NCI-H82 treated with DMSO at 0.1 percent for 48 hours (cell line): ENCODE measurements around the gene HMGB1.

Experiments
- DNase-seq: peaks from one replicate; lab custom pipeline; 2025; ENCODE audit not compliant: unreplicated experiment; lab: John Stamatoyannopoulos, UW

HMGB1 gene

DNA sequence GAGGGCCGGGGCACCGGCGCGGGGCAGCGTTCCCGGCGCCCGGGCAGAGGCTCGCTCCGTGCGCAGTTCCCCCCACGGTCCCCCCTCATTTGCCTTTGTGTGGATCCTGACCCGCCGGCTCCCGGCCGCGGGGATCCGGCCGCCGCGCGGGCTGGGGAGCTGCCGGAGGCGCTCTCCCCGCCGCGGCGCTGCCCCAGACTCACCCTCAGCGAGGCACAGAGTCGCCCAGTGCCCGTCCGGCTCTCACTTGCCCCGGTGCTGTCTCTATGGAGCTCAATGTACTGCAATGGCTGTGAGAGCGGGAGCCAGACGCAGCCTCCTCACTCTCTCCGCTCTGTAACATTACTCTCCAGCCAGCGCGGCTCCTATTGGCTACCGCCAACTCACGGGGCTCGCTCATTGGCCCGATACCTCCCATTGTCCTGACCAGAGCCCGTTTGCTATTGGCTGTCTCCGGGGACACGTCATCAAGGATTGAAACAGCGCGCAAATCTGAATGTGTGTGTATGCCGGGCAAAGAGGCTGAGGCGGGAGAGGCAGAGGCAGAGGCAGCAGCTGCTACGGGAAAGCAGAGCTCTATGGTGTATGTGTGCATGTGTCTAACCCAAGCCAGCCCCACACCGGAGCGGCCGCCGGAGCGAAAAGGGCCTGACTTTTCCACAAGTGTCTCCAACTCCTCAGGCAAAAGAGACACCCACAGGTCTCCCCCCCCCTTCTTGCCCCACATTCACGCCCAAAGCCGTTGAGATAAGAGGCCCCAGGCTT lies at the start of gene HMGB1:
HMGB1 (minus strand) TSS at position 344 of the 765 bp plus-strand sequence. CDS start 2,256 bp downstream, outside the sequence.
- peak; percentile 99 for DNase-seq

GRCh38 chr13:30510811-30511371 lies 45.2 kb upstream of the HMGB1 start:
- no peak for DNase-seq

GRCh38 chr13:30510091-30510490 lies 44.4 kb upstream of the HMGB1 start:
- peak; percentile 55 for DNase-seq

DNA sequence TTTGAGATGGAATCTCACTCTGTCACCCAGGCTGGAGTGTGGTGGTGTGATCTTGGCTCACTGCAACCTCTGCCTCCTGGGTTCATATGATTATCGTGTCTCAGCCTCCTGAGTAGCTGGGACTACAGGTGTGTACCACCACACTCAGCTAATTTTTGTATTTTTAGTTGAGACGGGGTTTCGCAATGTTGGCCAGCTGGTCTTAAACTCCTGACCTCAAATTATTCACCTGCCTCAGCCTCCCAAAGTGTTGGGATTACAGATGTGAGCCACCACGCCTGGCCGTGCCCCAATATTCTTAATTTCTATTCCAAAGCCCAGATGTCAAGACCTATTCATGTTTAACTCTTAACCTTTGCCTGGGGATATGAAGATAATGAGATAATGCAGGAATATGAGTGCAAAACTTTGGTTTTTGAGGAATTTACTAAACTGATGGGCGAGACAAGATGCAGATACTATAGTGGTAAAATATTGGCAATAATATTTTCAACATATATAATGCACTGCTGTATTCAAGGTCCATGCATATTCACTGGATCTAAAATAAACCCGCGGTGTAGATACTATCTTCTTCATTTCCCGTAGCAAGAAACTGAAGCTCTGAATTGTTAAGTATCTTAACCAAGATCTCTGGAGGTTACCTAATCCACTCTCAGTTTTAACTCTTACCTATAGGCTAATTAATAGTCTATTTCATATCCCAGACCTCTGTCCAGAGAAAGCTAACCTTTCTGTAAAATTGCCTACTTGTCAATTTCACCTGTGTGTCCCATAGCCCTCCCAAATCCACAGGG lies 43.7 kb upstream of the HMGB1 start:
- DNase-seq, result no peak

- DNase-seq, result no peak
These were observed 38.3 kb upstream of the HMGB1 start for GRCh38 chr13:30504081-30504480.

DNA sequence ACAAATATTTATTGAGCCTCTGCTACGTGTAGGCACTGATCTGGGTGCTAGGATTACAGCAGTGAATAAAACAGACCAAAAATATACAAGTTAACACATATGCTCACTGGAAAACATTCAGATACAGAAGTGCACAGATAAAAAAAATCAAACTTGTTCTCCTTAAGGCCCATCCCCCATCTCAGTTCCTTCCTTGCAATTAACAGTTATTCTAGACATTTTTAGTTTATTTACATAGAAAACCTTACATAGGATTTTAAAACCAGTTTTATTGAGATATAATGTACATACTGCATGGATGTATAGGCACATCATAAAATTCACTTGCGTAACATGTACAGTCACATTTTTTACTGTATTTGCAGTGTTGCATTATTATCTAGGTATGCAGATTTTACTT lies 36.5 kb upstream of the HMGB1 start:
- DNase-seq, result no peak

- DNase-seq, result no peak
These were observed 33.6 kb upstream of the HMGB1 start for GRCh38 chr13:30499338-30499737.

DNA sequence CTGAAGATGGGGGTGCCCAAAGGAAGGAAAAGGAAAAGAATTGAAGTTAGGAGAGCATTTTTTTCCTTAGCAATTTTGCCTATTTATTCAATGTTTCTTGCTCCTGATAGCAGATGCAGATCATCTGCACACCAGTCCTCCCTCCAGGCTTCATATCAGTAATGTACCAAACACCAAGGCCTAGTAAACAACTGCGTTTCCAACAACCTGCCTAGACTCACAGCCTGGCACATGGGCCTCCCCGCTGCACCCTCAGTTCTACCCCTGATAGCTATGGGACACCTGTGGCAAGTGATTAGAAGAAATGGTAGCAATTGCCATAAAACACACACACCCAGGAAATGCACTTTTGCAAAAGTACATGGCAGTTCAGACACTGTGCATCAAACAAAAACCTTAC lies 30.4 kb upstream of the HMGB1 start:
- DNase-seq, result no peak

- no peak for DNase-seq
These were observed 30.0 kb upstream of the HMGB1 start for GRCh38 chr13:30495746-30496145.

- no peak for DNase-seq
These were observed 28.1 kb upstream of the HMGB1 start for GRCh38 chr13:30493658-30494381.

GRCh38 chr13:30487075-30487470 lies 21.3 kb upstream of the HMGB1 start:
- DNase-seq, result no peak

DNA sequence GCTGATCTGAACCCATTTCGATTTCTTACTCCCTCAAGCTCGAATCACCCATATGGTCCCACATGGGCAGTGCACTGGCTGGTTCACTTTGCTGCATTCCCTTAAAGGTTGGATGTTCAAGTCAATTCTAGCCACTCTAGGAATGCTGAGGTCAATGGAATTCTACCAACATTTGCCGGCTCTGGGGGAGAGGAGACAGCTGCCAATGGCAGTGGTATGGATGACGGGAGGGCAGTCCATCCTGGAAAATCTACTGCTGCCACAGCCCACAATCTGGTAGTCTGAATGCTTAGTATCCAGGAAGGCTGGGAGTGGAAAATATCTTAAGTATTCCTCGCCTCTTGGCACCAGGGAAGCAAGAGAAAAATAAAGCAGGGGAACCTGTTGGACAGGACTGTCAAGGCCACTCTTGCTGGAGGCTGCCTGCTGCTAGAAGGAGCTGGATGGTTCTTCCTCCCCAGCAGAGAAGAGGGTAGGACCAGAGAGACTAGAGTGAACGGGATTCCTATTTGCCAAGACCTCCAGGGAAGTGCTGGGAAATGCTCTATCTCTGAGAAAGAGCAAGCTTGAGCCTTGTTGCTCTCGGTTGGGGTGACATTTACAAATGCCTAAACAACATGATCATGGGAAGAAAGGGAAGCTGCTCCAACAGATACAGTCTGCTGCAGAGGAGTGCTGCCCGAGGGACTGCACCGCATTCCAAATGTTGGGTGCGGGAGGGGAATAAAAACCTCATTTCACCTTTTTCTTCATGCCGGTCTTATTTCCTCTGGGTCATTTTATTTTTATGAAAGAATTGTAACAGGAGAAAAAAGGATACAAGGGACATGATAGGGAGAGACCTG lies 20.7 kb upstream of the HMGB1 start:
- DNase-seq, result no peak

GRCh38 chr13:30481241-30481760 lies 15.6 kb upstream of the HMGB1 start:
- no peak for DNase-seq

DNA sequence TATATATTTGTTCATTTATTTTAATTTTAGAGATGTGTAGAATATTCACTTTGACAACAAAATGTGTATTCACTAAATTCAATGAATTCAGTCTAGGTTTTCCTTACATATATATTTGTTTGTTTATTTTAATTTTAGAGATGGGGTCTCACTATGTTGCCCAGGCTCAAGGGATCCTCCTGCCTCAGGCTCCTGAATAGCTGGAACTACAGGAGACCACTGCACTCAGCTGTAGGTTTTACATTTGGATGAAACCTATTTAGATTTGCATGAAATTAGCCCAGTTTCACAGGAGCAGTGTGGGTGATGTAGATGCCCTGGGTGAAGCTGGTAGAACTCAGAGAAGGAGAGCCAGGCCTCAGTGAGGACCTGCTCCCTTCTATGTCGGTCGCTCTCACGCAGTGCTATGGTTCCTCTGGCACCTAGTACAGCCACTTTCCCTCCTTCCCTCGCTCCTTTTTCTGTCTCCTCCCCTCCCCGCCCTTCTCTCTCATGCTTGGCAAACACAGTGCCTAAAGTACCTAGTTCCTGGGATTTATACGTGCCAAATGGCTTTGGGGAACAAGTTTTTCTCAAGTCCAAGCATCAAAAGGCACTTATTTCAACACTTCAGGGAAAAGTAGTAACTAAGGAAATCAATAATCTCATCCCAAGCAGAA lies 14.7 kb upstream of the HMGB1 start:
- no peak for DNase-seq

DNA sequence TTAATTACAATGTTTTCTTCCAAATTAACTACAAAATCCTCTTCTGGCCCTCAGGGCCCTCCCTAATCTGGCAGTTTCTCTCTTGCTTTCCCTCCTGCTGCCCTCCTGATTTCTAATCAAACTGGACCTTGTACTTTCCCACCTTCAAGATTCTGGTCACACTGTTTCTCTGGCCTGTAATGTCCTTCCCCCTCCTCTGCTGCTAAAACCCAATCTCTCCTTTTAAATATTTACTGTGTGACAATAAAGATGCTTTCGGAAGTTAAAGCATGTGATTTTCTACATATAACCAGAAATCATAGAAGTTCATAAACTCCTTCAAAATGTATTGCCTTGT lies 14.1 kb upstream of the HMGB1 start:
- DNase-seq, result no peak

- DNase-seq, result no peak
These were observed 13.6 kb upstream of the HMGB1 start for GRCh38 chr13:30479154-30479882.

DNA sequence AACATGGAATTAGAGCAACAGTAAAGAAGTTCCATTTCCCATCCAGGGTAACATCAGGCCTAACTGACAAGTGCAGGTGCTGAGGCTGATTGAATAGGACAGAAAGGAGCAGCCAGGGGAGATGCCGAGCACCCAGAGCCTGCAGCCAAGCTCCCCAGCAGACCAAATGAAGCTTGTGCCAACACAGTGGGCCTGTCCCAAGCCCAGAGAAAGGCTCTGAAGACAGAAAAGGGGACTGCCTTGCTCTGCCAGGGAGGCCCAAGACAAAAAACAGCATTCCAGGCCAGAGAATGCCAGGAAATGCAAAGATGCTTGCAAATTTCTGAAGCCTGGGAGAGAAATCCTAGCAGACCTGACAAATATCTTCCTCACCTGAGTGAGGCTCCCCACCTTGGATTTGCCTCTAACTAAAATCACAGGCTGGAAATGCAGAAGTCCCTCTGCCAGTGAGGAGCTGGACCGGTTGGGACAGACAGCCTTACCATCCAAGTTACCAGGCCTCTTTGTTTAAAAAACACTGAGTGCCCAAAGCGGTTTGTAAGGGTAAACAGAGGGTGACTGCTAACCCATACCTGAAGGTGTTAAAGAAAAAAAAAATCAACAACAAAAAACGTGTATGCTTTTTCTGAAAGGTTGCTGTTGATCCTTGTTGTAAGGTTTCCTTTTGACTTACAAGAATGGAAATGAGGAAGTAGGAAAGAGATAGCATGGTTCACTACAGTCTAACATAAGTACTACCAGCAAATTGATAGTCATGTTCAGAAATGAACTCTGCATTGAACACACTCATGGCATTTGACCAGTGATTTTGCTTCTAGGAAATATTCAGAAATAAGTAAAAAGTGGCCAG lies 11.8 kb upstream of the HMGB1 start:
- DNase-seq, result no peak

DNA sequence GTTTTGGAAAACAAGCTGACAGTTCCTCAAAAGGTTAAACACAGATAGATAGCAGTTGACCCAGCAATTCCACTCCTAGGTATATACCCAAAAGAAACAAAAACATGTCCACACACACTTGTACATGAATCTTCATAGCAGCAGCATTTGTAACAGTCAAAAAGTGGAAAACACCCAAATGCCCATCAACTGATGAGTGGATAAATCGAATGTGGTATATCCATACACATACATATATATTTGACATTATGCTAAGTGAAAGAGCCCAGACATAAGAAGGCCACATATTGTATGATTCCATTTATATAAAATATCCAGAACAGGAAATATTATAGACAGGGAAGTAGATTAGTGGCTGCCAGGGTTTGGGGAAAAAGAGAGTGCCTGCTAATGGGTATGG lies 7.9 kb upstream of the HMGB1 start:
- no peak for DNase-seq
